Fibroblast of mammary gland (primary cell): ENCODE data around the gene BICC1.

Experiments
- DNase-seq: peaks from one replicate; pipeline ENCODE4 v3.0.0-alpha.2; 2010; ENCODE audit warnings: low read depth
- H3K4me3 ChIP-seq: 2 replicates; pipeline ENCODE4 v1.5.1; 2011; ENCODE audit warnings: low read depth, mild to moderate bottlenecking, low read length, moderate library complexity; ENCODE audit not compliant: control insufficient read depth
- CTCF ChIP-seq: conservative IDR thresholded peaks from 2 replicates; pipeline ENCODE4 v1.5.1; 2011; ENCODE audit warnings: low read depth, low read length, inconsistent platforms; ENCODE audit not compliant: control insufficient read depth, insufficient read depth

Gene BICC1

GRCh38 chr10:58518775-58519174, 6.1 kb downstream of the BICC1 start:
- TF ChIP-seq CTCF: no peak
- DNase-seq: peak; percentile 16
- H3K4me3 ChIP-seq: no peak overlapping the region

- H3K4me3 ChIP-seq: no peak overlapping the region
- DNase-seq: no peak
- TF ChIP-seq CTCF: no peak
Measured at GRCh38 chr10:58529077-58529728, 16.5 kb downstream of the BICC1 start.

- TF ChIP-seq CTCF: peak; percentile 95
- peak; percentile 83 for DNase-seq
- H3K4me3 ChIP-seq: no peak overlapping the region
Measured at GRCh38 chr10:58531084-58531695, 18.5 kb downstream of the BICC1 start.

- DNase-seq: no peak
Measured at GRCh38 chr10:58535311-58535710, 22.6 kb downstream of the BICC1 start.

GRCh38 chr10:58543141-58543540, 30.5 kb downstream of the BICC1 start:
- TF ChIP-seq CTCF: no peak
- H3K4me3 ChIP-seq: no peak overlapping the region
- DNase-seq: no peak

More at GRCh38 chr10:58535311-58535710, 22.6 kb downstream of the BICC1 start:
- no peak for TF ChIP-seq CTCF
- H3K4me3 ChIP-seq: no peak overlapping the region

GRCh38 chr10:58544135-58544534, 31.5 kb downstream of the BICC1 start:
- no peak overlapping the region for H3K4me3 ChIP-seq
- DNase-seq: no peak
- TF ChIP-seq CTCF: no peak
